CD4-positive, alpha-beta T cell treated with Interleukin-4 for 1 hour (primary cell): Measurements from ENCODE around the gene HOOK1.

ENCODE experiments used
- DNase-seq, 2 donors: peaks; one replicate each; pipeline ENCODE4 v3.0.0-alpha.2; 2020 to 2022

The HOOK1 gene

GRCh38 chr1:59814901-59815825 lies at the start of gene HOOK1:
Gene HOOK1 (plus strand): TSS chr1:59814949. CDS start chr1:59815118, 169 bp downstream.
- no peak for DNase-seq

- DNase-seq = no peak
These were observed 49.6 kb upstream of the HOOK1 start for GRCh38 chr1:59765011-59765730.

GRCh38 chr1:59766227-59766855 lies 48.4 kb upstream of the HOOK1 start:
- DNase-seq = no peak

- no peak for DNase-seq
These were observed 47.6 kb upstream of the HOOK1 start for GRCh38 chr1:59767119-59767518.

GRCh38 chr1:59768792-59769735 lies 45.7 kb upstream of the HOOK1 start:
- DNase-seq = no peak

- no peak for DNase-seq
These were observed 45.0 kb upstream of the HOOK1 start for GRCh38 chr1:59769736-59770095.

- DNase-seq = no peak
These were observed 43.4 kb upstream of the HOOK1 start for GRCh38 chr1:59771361-59771760.

- DNase-seq = no peak
These were observed 39.3 kb upstream of the HOOK1 start for GRCh38 chr1:59775480-59775879.

- no peak for DNase-seq
These were observed 37.5 kb upstream of the HOOK1 start for GRCh38 chr1:59776960-59777852.

- DNase-seq = no peak
These were observed 34.8 kb upstream of the HOOK1 start for GRCh38 chr1:59779949-59780348.

- no peak for DNase-seq
These were observed 25.9 kb upstream of the HOOK1 start for GRCh38 chr1:59788825-59789224.

- no peak for DNase-seq
These were observed 16.1 kb upstream of the HOOK1 start for GRCh38 chr1:59798600-59798999.

GRCh38 chr1:59803458-59804038 lies 11.2 kb upstream of the HOOK1 start:
- no peak for DNase-seq

GRCh38 chr1:59804301-59804700 lies 10.4 kb upstream of the HOOK1 start:
- DNase-seq = no peak

GRCh38 chr1:59805554-59805953 lies 9.2 kb upstream of the HOOK1 start:
- DNase-seq = no peak

- DNase-seq = peak; percentile 96
These were observed 409 bp upstream of the HOOK1 start for GRCh38 chr1:59814180-59814900.

GRCh38 chr1:59815892-59816291 lies 1.1 kb downstream of the HOOK1 start:
- DNase-seq = no peak

- no peak for DNase-seq
These were observed 1.6 kb downstream of the HOOK1 start for GRCh38 chr1:59816318-59816878.

GRCh38 chr1:59819566-59820438 lies 5.1 kb downstream of the HOOK1 start:
- no peak for DNase-seq
